AG08396 (cell line): ENCODE measurements around the gene SEMA4C.
A peak's percentile ranks its signal among the peaks of the same experiment; 100 is the strongest.

ENCODE experiments used
- DNase-seq: peaks from one replicate; pipeline ENCODE4 v3.0.0; 2012; ENCODE audit warnings: low spot score, mixed read lengths

SEMA4C gene

GRCh38 chr2:96869822-96870625 lies at the start of gene SEMA4C:
Gene SEMA4C (minus strand): TSS chr2:96870080. CDS start chr2:96867886, 2,194 bp downstream.
- peak; percentile 70 for DNase-seq

GRCh38 chr2:96918754-96919550 lies 49.1 kb upstream of the SEMA4C start:
- DNase-seq = no peak

- no peak for DNase-seq
These were observed 48.3 kb upstream of the SEMA4C start for GRCh38 chr2:96918092-96918753.

DNA sequence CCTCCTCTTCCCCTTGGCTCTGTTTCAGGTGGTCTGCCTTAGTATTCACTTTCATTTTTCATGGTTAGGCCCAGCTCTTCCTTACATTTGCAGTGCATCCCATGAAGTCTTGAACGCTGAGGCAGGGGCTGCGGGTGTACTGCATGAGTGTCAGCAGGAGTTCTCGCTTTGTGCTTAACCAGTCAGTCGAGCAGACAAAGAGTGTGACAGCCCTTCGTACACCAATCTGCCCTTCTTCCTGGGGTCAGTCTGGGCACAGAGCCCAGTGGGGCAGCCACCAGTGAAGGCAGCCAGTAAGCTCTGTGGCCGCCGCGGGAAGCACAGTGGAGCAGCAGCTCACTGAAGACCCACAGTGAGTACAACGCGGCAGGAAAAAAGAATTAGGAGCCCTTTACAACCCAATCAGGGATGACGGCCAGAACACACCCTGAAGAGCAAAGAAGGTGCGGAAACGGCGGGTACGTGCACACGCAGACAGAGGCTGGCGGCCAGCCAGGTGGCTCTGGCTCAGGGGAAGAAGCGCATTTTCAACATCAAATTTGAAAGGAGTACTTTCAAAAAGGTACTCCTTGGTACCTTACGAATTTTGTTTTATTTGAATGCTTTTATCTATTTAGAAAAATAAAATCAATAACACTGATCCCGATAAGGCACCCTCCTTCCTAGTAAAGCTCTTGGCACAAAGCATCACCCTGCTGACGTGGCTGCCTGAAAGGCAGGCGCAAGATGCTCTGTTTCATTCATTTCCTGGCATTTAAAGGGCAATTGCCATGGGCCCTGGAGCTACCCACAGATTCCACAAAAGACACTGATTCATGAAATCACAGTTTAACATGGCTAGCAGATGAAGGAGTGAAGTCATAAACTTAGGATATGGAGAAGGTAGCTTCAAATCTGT lies 47.0 kb upstream of the SEMA4C start:
- no peak for DNase-seq

GRCh38 chr2:96916156-96916630 lies 46.3 kb upstream of the SEMA4C start:
- no peak for DNase-seq

GRCh38 chr2:96914332-96914731 lies 44.5 kb upstream of the SEMA4C start:
- no peak for DNase-seq

DNA sequence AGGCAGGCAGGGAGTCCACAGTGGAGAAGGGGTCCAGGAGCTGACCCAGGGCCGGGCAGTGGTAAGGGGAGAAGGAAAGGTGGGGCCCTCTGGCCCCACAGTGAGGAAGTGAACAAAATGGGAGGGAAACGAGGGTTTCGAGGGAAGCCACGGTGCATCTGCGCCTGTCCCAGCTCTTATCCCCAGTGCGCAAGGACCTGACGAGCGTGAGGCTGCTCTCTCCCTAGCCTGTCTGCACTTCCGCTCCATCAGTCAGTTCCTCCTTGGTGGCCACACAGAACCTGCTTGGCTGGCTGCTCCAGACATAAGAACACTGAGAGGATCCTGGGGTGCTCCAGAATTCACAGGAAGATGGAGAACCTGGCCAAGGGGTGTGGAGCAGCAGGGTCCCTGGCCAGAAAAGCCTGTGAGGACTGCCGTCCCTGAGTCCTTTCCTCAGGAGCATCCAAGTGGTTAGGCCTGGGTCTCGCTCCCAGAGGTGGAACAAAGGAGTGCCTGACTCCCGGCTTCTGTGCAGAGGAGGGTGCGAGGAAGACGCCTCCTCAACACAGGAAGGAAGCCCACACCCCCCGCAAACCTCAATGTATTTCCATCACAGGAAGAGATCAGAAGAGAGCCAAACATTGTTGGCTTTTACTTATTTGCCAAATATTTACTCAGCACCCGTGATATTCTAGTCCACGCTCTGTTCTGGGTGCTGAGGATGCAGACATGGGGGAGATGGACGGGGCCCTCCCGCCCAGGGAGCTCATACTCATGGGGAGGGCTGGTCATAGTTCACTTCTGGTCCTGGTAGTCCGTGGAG lies 43.7 kb upstream of the SEMA4C start:
- no peak for DNase-seq

DNA sequence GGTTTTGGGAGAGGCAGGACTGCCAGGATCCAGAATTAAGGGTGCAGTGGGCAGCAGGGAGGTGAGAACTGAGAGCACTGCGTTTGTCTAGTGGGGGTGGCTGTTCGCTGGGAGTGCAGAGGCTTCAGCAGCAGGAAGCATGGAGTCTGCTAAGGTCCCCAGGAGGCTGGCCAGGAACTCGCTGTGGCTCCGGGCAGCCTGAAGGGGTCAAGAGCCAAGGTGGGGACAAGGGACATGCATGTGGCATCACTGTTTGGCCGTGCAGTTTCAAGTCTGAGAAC lies 43.2 kb upstream of the SEMA4C start:
- DNase-seq = no peak

DNA sequence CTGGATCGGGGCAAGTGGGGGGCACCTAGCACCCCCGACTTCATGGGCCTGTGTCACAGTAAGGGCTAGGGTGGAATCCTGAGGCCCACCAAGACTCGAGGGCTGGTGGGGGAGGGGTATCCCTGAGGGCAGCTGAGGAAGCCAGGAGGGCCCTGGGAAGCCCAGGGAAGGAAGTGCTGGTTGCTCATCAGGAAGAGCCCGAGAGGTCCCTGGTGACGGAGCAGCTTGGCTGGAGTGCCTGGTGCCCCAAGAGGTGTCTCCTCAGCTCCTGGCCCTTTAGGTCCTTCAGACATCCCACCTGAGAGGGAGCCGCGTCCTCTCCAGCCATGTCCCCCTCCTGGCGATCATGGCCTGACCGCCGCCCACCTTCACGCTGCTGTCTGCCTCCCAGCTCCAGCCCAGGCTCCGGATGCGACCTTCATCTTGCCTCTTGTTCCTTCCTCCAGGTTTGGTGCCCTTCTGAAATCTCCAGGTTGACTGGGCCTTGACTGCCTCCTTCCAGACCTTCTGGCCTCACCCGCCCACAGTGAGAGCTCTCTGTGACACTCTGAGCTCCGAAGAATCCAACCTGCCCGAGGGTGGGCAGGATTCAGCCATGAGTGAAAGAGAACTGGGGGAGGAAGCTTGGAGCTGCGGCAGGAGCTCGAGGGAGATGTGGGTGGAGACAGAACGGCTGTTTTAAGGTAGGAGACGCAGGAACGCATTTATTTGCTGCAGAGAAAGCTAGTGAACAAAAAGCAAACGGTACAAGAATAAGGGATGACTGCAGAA lies 42.7 kb upstream of the SEMA4C start:
- DNase-seq = no peak

- no peak for DNase-seq
These were observed 39.7 kb upstream of the SEMA4C start for GRCh38 chr2:96909611-96910021.

DNA sequence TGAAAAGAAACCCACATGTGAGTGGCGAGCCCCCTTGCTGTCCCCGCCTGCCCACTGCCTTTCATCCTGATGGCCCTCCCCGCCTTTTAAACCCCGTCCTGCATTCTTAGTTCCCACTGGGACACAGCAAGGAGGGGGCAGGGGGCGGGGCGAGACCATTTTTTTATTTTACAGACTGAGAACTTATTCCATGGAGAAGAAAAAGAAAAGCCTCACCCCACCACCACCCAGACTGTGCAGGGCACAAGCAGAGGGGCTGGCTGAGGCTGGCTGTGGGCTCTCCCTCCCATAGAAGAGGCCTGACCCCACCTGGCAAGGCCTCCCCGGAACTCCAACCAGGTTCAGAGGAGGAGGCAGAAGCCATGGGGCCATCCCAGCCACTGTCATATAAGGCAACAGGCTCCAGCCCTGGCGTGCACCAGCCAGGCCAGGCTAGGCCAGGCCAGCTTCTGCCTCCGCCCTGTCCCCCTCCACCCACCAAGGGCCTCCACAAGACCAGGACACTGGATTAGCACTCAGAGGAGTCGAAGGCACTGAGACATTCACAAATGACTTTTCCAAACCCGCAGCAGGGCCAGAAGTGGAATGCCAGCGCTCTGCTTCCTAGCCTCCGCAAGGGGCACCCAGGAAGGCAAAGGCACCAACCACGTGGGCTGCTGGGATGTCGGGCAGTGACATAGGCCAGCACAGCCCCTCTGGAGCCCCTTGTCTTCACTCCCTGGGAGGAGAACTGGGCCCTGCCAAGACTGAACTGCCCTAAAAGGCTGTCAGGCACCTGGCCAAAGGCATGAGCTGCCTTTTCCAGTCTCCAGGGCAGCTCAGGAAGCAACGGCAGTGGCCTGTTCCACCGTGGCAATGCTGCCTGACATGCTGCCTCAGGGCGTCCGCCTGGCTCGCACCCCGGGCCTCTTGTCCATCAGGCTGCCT lies 37.5 kb upstream of the SEMA4C start:
- DNase-seq = peak; percentile 75

- peak; percentile 67 for DNase-seq
These were observed 36.8 kb upstream of the SEMA4C start for GRCh38 chr2:96906729-96907114.

DNA sequence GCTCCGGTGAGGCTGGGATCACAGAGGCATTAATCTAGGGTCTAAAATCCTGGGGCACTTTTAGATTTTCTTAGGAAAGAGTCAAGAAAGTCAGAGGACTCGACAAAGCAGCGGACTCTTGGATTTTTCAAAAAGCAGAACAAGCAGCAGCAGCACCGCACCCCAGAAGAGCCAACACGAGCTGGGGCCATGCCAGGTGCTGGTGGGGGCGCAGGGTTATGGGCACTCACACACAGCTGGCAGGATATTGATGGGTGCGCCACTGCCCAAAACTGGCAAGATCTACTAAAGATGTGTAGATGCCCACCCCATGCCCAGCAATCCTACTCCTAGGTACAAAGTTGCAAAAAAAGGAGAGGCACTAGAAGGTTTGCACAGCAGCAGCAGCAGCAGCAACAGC lies 33.9 kb upstream of the SEMA4C start:
- no peak for DNase-seq

GRCh38 chr2:96903318-96903717 lies 33.4 kb upstream of the SEMA4C start:
- DNase-seq = no peak

- no peak for DNase-seq
These were observed 30.4 kb upstream of the SEMA4C start for GRCh38 chr2:96900237-96900636.

GRCh38 chr2:96899413-96899741 lies 29.5 kb upstream of the SEMA4C start:
- DNase-seq = no peak

DNA sequence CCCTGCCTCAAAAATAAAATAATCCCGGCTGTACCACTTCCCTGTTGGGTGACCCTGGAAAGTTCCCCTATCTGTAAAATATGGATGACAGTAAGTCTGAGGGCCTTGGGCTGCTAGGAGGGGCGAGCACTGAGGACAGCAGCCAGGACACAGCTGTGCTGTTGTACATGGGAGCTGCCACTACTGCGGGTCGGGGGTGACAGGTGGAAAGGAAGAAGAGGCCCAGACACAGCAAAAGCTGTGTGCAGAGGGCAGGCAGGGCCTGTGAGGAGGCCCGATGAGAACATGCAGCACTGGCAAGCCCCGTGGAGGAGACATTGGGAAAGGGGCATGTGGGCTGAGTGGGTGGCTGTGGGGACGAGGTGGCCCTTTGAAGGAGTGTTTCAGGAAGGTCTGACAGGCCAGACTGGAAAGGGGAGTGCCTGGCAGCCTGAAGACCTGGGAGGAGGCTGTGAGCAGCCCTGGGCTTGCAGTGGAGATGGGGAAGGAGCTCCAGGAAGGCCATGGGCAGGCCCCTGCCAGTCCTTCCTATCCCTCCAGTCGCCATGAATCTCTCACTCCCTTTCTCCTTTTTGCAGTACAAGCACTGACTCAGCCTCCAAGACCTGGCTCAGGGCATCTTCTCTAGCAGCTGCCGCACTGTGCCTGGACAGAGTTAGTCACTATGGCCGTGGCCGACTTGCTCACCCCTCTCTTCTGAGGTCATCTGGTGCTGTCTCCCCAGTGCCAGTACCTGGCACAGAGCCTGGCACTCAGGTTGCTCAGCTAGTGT lies 28.9 kb upstream of the SEMA4C start:
- DNase-seq = peak; percentile 52

DNA sequence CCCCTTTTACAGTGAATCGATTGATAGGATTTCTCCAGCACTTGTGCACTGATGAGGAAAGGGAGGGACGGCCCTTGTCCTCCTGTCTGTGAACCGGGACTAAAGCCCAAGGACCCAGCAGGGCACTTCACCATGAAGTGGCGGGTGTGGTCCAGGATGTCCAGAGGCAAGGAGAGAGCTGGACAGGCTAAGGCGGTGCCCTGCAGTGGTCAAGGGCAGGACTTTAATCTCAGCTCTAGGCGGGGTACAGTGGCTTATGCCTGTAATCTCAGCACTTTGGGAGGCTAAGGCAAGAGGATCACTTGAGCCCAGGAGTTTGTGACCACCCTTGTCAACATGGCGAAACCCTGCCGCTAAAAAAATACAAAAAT lies 28.2 kb upstream of the SEMA4C start:
- no peak for DNase-seq
